ENCODE data around the gene NDUFB6.

DNA sequence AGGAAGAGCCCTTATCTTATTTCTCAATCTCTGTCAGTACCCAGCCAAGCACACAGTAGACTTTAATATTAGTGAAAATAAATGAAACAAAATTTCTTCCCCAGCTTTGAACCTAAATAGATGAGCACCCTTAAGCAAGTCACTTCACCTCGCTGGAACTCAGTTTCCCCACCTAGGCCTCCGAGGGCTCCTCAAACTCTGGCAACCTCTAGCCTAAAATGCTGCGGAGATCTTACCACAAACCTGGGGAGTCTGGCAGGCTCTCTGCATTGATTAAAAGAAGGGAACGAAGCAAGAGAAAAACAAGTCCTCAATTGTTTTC, 47.3 kb downstream of the NDUFB6 start:
- TF ChIP-seq, protein P1, sequence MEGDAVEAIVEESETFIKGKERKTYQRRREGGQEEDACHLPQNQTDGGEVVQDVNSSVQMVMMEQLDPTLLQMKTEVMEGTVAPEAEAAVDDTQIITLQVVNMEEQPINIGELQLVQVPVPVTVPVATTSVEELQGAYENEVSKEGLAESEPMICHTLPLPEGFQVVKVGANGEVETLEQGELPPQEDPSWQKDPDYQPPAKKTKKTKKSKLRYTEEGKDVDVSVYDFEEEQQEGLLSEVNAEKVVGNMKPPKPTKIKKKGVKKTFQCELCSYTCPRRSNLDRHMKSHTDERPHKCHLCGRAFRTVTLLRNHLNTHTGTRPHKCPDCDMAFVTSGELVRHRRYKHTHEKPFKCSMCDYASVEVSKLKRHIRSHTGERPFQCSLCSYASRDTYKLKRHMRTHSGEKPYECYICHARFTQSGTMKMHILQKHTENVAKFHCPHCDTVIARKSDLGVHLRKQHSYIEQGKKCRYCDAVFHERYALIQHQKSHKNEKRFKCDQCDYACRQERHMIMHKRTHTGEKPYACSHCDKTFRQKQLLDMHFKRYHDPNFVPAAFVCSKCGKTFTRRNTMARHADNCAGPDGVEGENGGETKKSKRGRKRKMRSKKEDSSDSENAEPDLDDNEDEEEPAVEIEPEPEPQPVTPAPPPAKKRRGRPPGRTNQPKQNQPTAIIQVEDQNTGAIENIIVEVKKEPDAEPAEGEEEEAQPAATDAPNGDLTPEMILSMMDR (IDR thresholded peaks at IDR 0.05; ENCODE audit: low read depth, low read length, poor library complexity, severe bottlenecking) = no peak
- no peak for TF ChIP-seq EZH2phosphoT487 (IDR thresholded peaks at IDR 0.05; ENCODE audit: borderline replicate concordance, low read length)
